Stimulated activated CD8-positive, alpha-beta memory T cell treated with anti-CD3 and anti-CD28 coated beads, Interleukin-2, amount 100 ng/mL, for 1 hour (primary cell): Measurements from ENCODE around the gene UGCG.

ENCODE experiments used
- DNase-seq, 2 donors: peaks; one replicate each; pipeline ENCODE4 v3.0.0-alpha.2; 2020; ENCODE audit warnings: low read depth in 2 of 2

Gene UGCG

GRCh38 chr9:111983484-111983908, 86.9 kb downstream of the UGCG start:
- DNase-seq: no peak

GRCh38 chr9:111984086-111984802, 87.6 kb downstream of the UGCG start:
- DNase-seq: no peak
